Lower leg skin (tissue), 4 donors: ENCODE results near the gene KRTAP10-3. TPM values are rescaled to one million over a fixed set of nuclear protein-coding genes. Genes with fewer than 3 reads are reported as not detected.

Experiments
- DNase-seq, 2 donors: peaks; one replicate each; pipeline ENCODE4 v3.0.0-alpha.2; 2019; ENCODE audit warnings: low spot score in 2 of 2
- H3K4me3 ChIP-seq: fragments of 200-600 bp; sonication (generic); 2 replicates; pipeline ENCODE4 v1.5.1; 2017; ENCODE audit warnings: mild to moderate bottlenecking, low read depth; ENCODE audit not compliant: poor library complexity, severe bottlenecking
- POLR2A ChIP-seq, 2 donors: fragments of 450-650 bp; IDR thresholded peaks; one replicate each; pipeline ENCODE4 v1.6.1; 2016 to 2017; ENCODE audit warnings: antibody characterized with exemption in 2 of 2, mild to moderate bottlenecking in 1 of 2, moderate library complexity in 1 of 2
- WGBS, 2 donors: methylation state at CpG; one replicate each; pipeline ENCODE4 v1.1.5; 2018; 5-methylcytosine and 5-hydroxymethylcytosine counted together
- intact Hi-C: fragments of 100-400 bp; cut with DNase I; formaldehyde crosslinking; loops from one replicate; pipeline ENCODE4 v1.15.0; 2023; ENCODE audit warnings: low total_unique reads
- total RNA-seq, 4 donors: library from RNA; depleted of rRNA; stranded (reverse); fragments of >200 nt; gene quantifications; one replicate each; pipeline ENCODE4 v1.1.0, GENCODE V29; 2016
- TF ChIP-seq, protein P1 (sequence below), 3 donors: fragments of 450-650 bp; IDR thresholded peaks; one replicate each; pipeline ENCODE4 v1.5.1; 2016; ENCODE audit warnings: antibody characterized with exemption in 3 of 3, mild to moderate bottlenecking in 3 of 3, moderate library complexity in 2 of 3

KRTAP10-3 gene
- total RNA-seq, 4 donors from 2014 or later, result 4.8 TPM; not detected in 3

DNA sequence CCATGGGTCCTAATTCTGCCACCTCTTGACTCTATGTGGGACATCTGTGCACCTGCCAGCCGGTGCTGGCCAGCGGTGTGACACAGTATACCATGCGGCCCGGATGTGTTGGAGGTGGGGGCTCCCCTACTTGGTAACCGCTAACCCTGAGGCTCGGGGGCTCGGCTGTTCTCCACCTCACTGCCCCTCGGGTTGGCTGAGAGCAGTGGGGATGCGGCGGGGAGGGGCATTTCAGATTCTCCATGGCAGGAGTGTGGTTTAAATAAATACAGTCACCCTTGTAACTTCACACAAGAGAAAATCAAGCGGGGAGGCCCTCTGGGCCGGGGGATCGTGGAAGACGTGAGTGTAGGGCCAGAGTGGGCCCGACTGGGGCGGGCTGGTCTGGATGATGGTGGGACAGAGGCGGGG is 29.6 kb downstream of the KRTAP10-3 start:
- intact Hi-C loops, result no loop called here
- H3K4me3 ChIP-seq, result no peak overlapping the region
- DNase-seq, result peak in 1 of 2 donors; percentile 84
- 85 to 92% methylated on average over 17 of the region's 17 CpGs for WGBS, 2 donors
- TF ChIP-seq, protein P1, sequence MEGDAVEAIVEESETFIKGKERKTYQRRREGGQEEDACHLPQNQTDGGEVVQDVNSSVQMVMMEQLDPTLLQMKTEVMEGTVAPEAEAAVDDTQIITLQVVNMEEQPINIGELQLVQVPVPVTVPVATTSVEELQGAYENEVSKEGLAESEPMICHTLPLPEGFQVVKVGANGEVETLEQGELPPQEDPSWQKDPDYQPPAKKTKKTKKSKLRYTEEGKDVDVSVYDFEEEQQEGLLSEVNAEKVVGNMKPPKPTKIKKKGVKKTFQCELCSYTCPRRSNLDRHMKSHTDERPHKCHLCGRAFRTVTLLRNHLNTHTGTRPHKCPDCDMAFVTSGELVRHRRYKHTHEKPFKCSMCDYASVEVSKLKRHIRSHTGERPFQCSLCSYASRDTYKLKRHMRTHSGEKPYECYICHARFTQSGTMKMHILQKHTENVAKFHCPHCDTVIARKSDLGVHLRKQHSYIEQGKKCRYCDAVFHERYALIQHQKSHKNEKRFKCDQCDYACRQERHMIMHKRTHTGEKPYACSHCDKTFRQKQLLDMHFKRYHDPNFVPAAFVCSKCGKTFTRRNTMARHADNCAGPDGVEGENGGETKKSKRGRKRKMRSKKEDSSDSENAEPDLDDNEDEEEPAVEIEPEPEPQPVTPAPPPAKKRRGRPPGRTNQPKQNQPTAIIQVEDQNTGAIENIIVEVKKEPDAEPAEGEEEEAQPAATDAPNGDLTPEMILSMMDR (IDR thresholded peaks at IDR 0.05), result no peak
- no peak for TF ChIP-seq POLR2A (IDR thresholded peaks at IDR 0.05)

GRCh38 chr21:44528634-44528995 is 30.0 kb downstream of the KRTAP10-3 start:
- TF ChIP-seq, protein P1 (IDR thresholded peaks at IDR 0.05), result no peak
- TF ChIP-seq POLR2A (IDR thresholded peaks at IDR 0.05), result no peak
- peak in 1 of 2 donors; percentile 73 for DNase-seq
- H3K4me3 ChIP-seq, result no peak overlapping the region
- 77 to 92% methylated on average over 5 to 9 of the region's 10 CpGs for WGBS, 2 donors
- intact Hi-C loops, result no loop called here

DNA sequence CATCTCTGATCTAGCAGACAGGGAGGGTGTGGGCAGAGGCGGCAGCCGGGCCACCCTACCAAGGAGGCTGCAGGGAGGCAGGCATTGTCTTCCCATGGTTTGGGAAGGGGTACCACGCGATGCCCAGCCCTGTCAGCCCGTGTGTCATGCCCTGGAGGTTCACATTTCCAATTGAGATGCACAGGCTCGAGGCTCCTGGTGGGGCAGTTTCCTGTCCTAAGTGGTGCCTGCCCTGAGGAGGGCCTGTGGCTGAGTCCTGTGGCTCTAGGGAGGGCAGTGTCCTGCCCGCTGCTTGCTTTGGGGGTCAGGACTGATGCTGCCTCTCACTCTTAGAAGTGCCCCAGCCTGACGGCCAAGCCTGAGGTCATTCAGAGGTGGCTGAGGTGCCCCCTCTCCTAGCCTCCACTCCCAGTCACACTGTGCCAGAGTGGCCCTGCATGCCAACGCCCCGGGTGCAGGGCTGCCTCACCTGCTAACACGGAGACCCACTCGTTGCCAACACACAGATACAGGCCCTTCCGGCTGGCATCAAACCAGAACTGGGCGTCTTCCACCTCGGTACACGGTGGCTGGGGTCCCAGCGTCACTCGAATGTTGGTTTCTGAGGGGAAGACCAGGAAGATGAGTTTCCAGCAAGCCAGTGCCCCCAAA is 30.5 kb downstream of the KRTAP10-3 start:
- DNase-seq, result peak in 1 of 2 donors; percentile 76
- intact Hi-C loops, result no loop called here
- TF ChIP-seq, protein P1 (IDR thresholded peaks at IDR 0.05), result no peak
- no peak for TF ChIP-seq POLR2A (IDR thresholded peaks at IDR 0.05)
- H3K4me3 ChIP-seq, result no peak overlapping the region
- WGBS, 2 donors, result 78 to 83% methylated on average over 16 to 18 of the region's 18 CpGs

GRCh38 chr21:44527156-44527982 is 31.2 kb downstream of the KRTAP10-3 start:
- TF ChIP-seq, protein P1 (IDR thresholded peaks at IDR 0.05), result no peak
- TF ChIP-seq POLR2A (IDR thresholded peaks at IDR 0.05), result no peak
- no peak overlapping the region for H3K4me3 ChIP-seq
- WGBS, 2 donors, result 87 to 88% methylated on average over 37 of the region's 37 CpGs
- intact Hi-C loops, result no loop called here
- peak in 1 of 2 donors; percentile 64 for DNase-seq

DNA sequence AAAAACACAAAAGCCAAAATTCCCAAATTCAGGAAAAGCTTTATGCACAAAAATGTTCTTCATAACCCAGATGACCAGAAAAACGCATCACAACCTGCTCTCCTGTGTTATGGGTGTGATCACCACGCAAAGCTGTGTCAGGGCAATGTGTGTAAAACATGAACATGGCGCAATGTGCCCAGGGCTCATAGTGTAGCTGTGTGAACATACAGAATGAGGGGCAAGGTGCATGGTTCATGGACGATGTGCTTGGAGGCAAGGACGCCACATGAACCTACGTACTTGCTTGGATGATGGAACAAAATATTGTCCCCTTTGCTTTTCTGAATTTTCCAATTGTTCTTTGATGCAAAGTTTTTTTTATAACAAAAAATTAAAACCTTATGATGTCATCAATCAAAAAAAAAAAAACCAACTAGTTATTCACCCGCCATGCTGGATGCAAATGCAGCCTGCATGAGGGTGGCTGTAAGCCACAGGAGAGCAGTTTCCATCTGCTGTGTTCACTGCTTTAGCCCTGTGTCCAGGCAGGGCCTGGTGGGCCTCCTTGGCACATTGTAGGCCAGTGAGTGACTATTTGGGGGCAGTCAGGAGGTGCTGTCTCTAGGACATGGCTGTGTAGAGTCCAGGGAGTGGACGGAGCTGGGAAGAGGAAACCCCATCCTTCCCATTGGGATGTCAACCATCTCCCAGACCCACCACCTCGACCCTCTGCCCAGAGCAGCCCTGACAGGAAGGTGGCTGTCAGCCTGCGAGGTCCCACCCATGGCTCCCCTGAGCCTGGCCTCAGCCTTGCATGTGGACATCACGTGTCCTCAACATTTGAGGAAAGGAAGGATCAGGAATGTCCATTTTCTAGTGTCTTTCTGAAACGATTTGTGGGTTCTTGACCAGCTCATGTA is 32.2 kb downstream of the KRTAP10-3 start:
- peak in 1 of 2 donors; percentile 62 for DNase-seq
- 84 to 87% methylated on average over 12 of the region's 12 CpGs for WGBS, 2 donors
- intact Hi-C loops, result no loop called here
- no peak for TF ChIP-seq POLR2A (IDR thresholded peaks at IDR 0.05)
- TF ChIP-seq, protein P1 (IDR thresholded peaks at IDR 0.05), result no peak
- no peak overlapping the region for H3K4me3 ChIP-seq
